ENCODE measurements around the gene LAMC1.

DNA sequence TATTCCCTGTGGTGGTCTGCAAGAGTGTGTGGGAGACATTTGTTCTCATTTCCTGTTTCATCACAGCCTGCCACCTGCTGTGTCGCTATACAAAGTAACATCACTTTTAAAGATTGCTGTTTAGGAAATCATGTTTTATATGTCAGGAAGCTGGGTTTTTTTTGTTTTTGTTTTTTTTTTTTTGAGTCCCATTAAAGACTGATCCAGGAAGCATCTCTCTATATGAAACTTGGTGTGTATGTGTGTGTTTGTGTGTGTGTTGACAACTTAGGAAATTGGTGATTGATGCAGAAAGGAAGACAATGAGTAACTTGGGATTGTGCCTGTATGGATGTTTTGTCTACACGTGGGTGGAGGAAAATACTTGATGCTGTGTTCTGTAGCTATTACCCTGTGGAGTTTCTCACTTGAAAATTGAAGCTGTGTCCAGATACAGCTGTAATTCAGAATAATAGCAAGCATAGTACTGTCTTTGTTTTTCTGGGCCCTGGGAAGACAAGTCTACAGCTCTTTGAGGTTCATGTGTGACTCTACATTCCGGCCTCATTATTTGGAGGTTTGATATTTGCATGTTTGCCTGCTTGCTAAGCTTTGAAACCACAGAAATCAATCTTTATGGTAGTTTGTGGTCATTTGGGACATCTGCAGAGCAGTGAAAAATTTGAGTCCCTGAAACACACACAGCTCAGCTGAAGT, 47.9 kb downstream of the LAMC1 start:
- TF ChIP-seq CTCF (IDR thresholded peaks at IDR 0.05) (no peak), POLR2A (IDR thresholded peaks at IDR 0.05) (no peak)

Measured in lower leg skin (tissue), 3 donors.